HG03108 (cell line): ENCODE results near the gene CD2AP.
"Not testable (repeated sequence)": the region's sequence is repeated elsewhere in the genome, so short reads cannot be mapped to it uniquely, and the experiment has no call there.

Experiments
- ATAC-seq: cut with Tn5 transposase; IDR thresholded peaks from one replicate; pipeline ENCODE4 v1.9.1; 2021; ENCODE audit warnings: moderate library complexity; ENCODE audit not compliant: unreplicated experiment

The CD2AP gene

GRCh38 chr6:47630587-47630986 is 153.0 kb downstream of the CD2AP start:
- ATAC-seq, result no peak

GRCh38 chr6:47631269-47631772 is 153.7 kb downstream of the CD2AP start:
- no peak for ATAC-seq

- no peak for ATAC-seq
Observed at GRCh38 chr6:47631797-47632196, 154.2 kb downstream of the CD2AP start.

DNA sequence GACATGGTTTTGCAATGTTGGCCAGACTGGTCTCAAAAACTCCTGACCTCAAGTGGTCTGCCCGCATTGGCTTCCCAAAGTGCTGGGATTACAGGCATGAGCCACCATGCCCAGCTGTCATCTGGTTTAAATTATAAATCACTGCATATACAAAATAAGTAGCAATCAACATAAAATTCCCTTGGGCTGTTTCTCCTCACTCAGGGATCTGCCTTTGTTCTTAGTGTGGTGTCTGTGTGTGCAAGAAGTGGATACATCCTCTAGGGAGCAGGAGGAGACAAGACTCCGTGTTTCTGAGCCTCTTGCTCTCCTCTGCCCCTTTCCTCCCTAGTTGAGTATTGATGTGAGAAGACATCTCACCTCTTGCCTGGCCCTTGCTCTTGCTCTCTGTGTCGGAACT is 155.6 kb downstream of the CD2AP start:
- no peak for ATAC-seq

GRCh38 chr6:47634210-47635047 is 156.8 kb downstream of the CD2AP start:
- no peak for ATAC-seq

DNA sequence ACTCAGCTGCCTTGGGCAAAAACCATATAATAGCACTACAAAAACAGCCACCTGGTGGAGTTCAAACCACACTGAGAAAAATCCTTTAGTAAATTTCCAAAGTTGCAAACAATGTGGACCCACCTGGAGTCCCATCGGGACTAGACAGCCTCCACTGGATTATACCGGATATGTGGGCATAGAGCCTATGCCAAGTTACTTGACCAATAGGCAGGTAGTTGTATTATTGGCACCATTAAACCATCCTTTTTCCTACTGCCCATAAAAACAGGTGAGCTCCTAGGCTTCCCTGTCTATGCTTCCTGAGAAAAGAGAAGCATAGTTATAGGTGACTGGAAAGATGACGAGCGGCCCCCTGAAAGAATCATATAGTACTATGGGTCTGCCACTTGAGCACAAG is 169.1 kb downstream of the CD2AP start:
- ATAC-seq, result no peak

- no peak for ATAC-seq
Observed at GRCh38 chr6:47647188-47647587, 169.6 kb downstream of the CD2AP start.

DNA sequence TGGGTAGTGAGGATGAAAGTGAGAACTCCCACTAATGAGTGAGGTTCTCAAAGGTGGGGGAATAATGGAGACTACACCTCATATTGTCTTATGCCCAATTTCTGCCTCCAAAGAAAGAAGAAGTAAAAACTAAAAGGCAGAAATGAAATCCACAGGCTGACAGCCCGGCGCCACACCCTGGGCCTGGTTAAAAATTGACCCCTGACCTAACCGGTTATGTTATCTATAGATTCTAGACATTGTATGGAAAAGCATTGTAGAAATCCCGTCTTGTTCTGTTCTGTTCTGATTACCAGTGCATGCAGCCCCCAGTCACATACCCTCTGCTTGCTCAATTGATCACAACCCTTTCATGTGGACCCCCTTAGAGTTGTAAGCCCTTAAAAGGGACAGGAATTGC is 170.0 kb downstream of the CD2AP start:
- ATAC-seq, result not testable (repeated sequence)

DNA sequence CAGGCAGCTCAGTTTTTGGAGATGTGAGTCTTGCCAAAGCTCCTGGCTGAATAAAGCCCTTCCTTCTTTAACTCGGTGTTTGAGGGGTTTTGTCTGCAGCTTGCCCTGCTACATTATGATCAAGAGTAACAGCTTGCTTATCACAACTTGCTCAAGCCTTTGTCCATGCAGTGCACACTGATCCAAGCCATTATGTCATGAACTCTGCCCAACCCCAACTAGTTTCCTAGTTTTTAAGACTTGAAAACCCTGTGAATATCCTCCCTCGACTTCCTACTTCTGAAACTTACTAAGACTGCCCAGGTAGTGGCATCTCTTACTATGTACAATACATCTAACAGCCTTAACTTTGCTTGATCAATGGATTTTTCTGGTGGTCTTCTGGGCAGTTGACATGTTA is 170.4 kb downstream of the CD2AP start:
- ATAC-seq, result no peak

DNA sequence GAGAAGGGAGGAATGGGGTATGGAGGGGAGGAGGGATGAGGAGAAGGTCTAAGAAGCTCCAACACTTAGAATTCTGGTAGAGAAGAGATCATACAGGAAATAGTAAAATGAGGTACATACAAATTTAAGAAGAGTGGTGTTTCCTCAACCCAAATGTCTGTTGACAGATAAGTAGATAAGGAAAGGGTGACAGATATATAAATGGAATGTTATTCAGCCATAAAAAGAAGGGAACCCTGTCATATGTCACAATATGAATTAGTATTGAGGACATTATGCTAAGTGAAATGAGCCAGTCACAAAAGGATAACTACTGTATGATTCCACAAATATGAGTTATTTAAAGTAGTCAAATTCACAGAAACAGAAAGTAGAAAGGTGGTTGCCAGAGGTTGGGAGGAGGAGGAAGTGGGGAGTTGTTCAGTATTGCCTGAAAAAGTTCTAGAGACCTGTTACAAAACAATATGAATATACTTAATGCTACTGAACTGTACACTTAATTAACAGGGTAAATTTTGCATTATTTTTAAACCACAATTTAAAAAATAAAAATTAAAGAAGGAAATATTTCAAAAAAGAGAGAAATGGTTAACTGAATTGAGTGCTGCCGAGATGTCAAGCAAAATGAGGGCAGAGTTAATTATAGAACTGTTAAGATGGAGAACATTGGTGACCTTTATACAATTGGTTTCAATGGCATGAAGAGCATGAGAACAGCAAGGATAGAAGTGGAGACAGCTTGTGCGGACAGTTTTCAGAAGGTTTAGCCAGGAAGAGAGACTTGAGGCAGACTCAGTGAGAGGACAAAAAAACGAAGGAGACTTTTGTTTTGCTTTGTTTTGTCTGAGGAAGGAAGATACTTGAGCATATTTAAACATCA is 173.2 kb downstream of the CD2AP start:
- ATAC-seq, result no peak

- ATAC-seq, result no peak
Observed at GRCh38 chr6:47651505-47651944, 173.9 kb downstream of the CD2AP start.

GRCh38 chr6:47653706-47654105 is 176.1 kb downstream of the CD2AP start:
- ATAC-seq, result no peak

DNA sequence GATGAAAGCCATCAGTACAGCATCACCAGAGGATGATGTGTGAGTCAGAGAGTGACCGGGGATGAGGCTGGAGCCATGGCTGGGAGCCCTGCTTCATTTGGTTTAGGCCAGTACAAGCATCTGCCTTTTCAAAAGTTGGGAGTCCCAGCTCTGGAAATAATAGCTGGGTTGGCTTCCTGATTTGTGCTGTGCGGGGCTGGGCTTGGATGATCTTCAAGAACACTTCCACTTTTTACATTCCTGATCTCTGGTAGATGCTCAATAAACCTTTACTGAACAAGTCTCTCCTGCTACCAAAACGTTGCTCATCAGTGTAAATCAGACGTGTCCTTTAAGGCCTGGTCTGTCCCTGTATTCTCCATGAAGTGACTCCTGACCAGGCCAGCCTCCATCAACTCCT is 176.7 kb downstream of the CD2AP start:
- ATAC-seq, result no peak

DNA sequence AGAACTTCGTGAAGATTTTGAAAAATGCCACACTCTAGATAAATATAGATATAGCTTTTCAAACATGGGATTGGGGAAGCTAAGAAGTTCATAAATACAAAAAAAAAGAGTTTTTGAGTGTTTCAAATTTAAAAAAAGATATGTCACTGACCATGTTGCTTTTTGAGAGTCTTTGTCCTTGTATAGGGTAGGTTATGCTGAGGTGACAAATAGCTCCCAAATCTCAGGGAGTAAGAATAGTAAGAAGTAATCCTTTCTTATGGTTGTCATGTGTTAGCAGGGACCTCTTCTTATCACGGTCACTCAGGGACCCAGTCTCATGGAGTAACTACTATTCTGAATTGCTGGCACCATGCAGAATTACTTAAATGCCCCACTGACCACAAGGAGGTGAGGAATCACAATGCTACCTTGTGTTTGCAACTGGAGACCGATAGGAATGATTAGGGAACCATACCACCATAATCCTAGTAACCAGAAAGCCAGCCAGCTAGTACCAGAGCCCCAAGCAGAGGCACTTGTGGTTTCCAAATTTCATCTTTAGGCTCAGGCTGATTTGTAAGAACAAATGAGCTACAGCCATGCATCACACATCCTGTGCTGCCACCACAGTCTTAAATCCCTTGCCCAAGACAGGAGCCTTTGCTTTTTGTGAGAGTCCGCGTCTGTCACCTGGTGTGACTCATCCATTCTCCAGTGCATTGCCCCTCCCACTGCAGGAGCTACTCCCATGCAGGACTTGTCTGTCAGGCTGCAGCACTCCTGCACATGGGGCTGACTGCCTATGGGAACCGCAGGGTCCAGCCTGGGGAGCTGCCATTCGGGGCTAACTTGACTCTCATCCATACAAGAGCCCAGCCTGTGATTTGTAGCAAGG is 178.4 kb downstream of the CD2AP start:
- ATAC-seq, result no peak

DNA sequence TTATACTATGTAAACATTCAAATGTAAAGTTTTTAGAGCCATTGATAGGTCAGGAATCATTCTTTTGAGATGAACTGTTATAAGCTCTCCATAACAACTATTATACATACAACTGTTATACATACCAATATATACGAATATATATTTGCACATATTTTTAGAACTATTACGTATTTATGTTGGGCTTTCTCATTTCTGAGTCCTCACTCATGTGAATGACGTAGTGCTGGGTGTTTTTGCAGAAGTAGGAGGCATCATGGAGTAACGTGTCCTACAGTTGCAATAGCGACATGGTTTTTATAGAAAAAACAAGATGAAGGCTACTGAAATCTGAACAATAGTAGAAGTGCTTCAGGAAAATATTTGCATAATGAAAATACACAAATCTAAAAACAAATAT is 184.4 kb downstream of the CD2AP start:
- ATAC-seq, result no peak

DNA sequence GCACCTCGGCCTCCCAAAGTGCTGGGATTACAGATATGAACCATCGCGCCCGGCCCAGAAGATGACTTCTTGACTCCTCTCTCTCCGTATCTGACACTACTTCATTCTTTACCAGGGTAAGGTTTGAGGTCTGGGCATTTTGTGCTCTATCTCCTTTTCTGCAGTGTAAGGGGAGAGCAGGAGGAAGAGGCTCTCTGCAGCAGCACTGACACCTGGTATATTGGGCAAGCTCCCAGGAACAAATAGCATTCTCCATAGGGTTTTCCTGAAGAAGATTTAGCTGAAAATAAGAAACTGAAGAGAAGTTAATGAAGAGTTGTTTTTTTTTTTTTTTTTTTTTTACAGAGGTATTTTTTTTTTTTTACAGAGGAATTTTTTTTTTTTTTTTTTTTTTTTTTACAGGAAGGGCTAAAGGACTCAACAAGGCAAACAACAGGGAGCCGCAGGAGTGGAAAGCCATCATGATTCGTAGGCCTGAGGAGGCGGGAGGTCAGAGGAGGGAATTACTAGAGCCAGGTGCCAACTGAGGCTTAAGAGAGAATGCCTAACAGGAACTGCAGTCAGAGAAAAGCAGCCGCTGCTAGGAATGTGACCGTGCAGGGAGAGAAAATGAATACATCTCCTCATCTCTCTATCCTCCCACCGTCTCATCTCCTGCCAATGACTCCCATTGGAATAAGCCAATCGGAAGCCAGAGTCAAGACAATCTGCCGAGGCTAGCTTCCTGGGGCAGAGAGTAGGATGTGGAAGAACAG is 186.1 kb downstream of the CD2AP start:
- no peak for ATAC-seq

- ATAC-seq, result no peak
Observed at GRCh38 chr6:47665112-47665511, 187.5 kb downstream of the CD2AP start.

- ATAC-seq, result no peak
Observed at GRCh38 chr6:47669684-47670513, 192.3 kb downstream of the CD2AP start.

DNA sequence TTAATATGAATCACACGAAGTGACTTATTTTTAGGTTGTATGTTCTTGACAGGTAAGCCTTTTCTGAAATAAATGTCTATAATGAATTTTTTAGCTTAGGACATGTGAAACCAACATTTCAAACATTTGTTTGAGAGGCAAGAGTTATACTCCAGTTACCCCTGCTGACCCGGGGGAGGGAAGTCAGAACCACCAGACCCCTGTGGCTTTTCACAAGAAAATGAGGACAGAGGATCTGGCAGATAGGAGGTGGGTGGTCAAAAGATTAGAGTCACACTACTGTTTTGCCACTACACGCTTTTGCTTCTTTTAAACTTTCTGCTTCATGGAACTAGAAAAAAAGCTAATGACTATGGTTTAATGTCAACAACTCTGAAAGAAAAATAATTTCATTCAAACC is 193.3 kb downstream of the CD2AP start:
- ATAC-seq, result no peak
